Subcutaneous adipose tissue (tissue), 4 donors: Measurements from ENCODE around the gene BOC. TPM values are rescaled to one million over a fixed set of nuclear protein-coding genes. Genes with fewer than 3 reads are reported as not detected.

Source experiments
- total RNA-seq, 4 donors: library from RNA; depleted of rRNA; stranded (reverse); fragments of >200 nt; gene quantifications; one replicate each; pipeline ENCODE4 v1.1.0, GENCODE V29; 2016
- TF ChIP-seq, protein P1 (sequence below): fragments of 450-650 bp; IDR thresholded peaks from one replicate; pipeline ENCODE4 v1.5.1; 2016; ENCODE audit warnings: low read depth, mild to moderate bottlenecking, control low read depth, antibody characterized with exemption, moderate library complexity

Gene BOC
- total RNA-seq, 4 donors from 2014 or later: 15.1 to 46.5 (median 28.4) TPM

DNA sequence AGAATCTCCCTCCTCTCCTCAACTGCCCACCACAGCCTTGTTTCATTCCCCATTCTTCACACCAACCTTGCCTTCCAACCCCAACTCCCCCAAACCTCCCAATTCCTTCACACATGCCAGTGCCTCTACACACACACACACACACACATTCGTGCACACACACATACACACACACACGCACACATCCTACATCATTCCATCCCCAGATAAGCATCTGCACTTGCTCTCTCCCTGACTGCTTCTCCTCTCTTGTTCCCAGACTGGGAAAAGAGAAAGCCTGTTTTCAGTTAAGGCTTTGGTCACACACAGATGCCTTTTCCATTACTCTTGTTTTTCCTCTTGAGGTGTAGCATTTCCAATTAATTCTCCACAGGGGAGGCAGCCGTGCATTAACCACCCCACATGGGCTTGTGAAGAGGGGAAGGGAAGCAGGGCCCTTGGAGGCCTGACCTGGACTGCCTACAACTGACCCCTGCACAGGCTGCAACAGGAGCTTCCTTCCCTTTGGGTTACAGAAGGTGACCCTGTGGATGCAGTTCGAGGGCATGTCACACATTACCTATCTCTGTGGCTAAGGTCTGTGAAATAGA is 32.0 kb upstream of the BOC start:
- TF ChIP-seq, protein P1, sequence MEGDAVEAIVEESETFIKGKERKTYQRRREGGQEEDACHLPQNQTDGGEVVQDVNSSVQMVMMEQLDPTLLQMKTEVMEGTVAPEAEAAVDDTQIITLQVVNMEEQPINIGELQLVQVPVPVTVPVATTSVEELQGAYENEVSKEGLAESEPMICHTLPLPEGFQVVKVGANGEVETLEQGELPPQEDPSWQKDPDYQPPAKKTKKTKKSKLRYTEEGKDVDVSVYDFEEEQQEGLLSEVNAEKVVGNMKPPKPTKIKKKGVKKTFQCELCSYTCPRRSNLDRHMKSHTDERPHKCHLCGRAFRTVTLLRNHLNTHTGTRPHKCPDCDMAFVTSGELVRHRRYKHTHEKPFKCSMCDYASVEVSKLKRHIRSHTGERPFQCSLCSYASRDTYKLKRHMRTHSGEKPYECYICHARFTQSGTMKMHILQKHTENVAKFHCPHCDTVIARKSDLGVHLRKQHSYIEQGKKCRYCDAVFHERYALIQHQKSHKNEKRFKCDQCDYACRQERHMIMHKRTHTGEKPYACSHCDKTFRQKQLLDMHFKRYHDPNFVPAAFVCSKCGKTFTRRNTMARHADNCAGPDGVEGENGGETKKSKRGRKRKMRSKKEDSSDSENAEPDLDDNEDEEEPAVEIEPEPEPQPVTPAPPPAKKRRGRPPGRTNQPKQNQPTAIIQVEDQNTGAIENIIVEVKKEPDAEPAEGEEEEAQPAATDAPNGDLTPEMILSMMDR: no peak

DNA sequence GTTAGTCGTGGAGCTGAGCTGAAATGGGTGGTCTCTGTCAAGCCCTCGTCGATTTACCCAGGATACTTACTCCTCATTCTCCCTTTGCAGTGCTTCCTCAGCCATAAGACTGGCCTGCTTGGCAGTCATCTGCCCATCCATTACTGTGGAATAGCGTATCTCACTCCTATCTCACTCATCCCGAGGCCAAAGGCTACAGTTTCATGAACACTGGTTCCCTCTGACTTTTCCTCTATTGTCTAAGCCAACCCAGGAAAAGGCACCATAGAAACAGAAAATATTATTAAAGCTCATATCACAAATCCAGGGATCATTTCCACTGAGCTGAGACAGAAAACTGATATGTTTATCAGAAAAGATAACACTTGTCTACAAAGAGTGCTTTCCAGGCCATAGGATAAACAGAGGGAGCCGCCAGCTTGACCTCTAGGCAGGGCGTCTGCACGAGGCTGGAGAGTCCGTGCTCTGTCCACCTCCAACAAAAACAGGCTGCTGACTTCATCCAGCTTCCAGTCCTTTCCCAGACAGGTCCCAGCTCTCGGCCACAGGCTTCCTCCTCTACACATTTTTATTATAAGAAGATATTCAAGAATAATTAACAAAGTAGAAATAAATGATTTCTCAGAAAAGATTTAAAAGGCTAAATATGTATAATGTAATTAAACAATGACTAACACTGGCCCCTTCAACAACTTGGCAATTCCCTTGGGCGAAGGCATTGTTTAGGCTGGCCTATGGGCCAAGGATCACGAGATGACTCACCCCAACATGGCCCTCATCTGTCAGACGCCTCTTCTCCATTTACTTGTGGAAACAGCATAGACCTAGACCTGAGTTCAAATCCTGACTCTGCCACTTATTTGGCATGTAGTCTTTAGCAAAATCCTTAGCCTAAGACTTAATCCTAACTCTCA is 27.4 kb upstream of the BOC start:
- TF ChIP-seq, protein P1: no peak

DNA sequence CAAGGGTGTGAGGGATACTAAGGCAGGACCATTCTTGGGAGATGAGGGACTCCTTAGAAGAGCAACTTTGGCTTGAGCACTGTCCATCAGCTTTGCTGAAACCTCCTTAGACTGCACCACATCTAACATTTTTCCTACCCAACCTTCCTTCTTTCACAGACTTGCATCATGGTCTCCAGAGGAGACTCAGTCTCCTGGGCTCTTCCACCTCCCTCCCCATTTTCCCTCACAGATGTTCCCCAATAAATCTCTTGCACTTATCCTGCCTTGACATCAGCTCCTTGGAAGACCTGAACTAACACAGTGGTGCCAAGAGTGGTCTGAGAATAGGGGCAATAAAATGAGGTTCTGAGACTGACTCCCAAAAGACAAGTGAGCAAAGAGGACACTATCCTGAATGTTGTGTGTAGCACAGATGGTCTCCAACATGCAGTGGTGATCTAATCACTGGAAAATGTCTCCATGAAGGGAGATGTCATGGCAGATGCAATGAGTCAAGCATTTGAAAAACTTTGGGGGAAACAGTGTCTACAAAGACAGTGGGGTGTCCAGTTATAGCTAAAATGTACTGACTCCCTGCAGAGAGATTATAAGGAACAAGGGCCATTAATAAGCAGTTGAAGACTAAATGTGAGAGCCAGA is 26.0 kb upstream of the BOC start:
- TF ChIP-seq, protein P1: no peak

DNA sequence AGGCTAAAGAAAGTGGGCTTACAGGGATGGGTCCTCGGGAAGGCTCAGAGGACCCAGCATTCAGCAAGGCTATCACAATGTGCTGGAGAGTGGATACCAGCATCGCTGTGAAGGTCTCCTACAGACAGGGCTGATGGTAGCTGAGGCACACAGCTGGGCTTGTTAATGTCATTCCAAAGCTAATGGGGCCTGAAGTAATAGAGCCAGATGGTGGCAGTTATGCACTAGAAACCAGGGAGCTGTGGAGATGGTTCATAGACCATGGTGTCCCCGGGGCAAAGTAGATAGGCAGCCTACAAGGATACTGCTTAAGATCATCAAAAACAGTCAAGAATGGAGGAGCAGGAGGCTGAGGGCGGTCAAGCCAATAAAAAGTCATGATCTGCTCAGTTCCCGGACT is 24.8 kb upstream of the BOC start:
- TF ChIP-seq, protein P1: no peak

DNA sequence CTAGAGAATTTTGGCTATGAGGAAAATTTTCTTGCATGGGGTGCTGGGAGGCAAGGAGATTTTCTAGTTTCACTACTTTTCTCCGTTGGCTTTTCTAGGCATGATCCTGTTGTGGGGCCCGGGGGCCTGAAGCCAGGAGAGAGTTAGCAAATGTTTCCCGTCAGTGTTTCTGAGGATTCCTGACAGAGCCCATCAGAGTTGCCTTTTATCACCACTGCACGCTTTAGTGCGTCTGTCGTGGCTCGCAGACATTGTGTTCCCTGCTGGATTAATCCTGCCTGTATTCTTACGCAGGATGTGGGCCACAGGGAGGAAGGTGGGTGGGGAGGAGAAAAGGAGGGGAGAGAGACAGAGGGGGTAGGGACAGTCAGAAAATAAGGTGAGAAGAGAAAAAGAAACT is 18.1 kb upstream of the BOC start:
- TF ChIP-seq, protein P1: no peak

DNA sequence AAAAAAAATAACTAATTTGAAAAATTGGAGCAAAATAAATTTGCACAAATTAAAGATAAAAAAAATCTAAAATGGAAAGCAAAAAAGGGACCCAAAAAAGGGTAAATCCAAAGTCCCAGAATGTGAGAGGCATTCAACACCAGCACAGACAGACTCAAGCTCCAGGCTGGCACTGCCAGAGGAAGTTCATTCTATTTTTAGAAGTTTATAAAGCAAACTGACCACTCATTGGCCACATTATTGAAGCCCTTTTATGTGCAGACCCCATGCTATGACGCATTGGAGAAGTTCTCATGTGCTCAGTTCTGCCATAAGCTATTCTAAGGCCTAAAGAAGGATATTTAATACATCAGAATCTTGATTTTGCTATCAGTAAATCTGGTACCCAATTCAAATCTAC is 17.6 kb upstream of the BOC start:
- TF ChIP-seq, protein P1: no peak

DNA sequence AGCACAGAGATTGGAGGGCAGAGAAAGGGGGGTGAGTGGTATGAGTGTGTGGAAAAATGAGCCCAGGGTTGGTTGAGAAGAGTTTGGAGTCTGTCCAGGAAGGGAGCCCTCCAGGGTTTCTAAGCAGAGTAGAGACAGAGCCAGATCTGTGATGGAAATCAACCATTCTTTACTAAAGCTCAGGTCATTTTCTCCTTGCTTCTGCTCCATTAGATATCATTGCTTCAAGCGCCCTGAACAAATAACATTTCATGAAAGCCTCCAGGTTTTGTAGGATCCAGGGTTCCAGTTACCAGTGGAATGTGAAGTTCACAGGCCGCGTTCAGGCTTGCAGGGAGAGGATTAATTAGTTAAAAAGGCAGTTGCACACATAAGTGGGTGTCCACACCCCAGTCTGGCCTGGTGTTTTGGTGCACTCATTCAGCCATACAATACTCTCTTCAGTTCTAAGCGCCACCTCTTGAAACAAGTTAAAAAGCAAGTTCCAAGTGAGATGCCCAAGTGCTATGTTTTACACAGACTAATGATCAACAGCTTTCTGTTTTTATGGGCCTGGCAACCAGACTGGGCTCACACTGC is 16.4 kb upstream of the BOC start:
- TF ChIP-seq, protein P1: no peak
